Kidney (tissue), 14 donors: ENCODE measurements around the gene GALNT8. TPM values are rescaled to one million over a fixed set of nuclear protein-coding genes. Genes with fewer than 3 reads are reported as not detected.

Experiments used
- DNase-seq, 5 donors: peaks; one replicate each; pipeline ENCODE4 v3.0.0-alpha.2; 2013 to 2020
- FAIRE-seq: peaks from 2 replicates; lab custom pipeline; 2012; peaks lifted over from hg19 to GRCh38; lab: Jason Lieb, UNC
- H3K27ac ChIP-seq, 2 donors: one replicate each; pipeline ENCODE4 v1.7.0; 2013; ENCODE audit warnings: low read depth in 2 of 2, low read length in 2 of 2, inconsistent platforms in 1 of 2
- H3K27me3 ChIP-seq: one replicate; pipeline ENCODE4 v1.7.1; 2013; ENCODE audit warnings: low read length, inconsistent platforms; ENCODE audit not compliant: control insufficient read depth, insufficient read depth
- H3K36me3 ChIP-seq, 3 donors: one replicate each; pipeline versions ENCODE4 v1.7.0 to v1.7.1; 2013; ENCODE audit warnings: low read length in 3 of 3, control low read depth in 1 of 3, inconsistent platforms in 1 of 3; ENCODE audit not compliant: insufficient read depth in 3 of 3, control insufficient read depth in 2 of 3
- H3K4me1 ChIP-seq, 3 donors: one replicate each; pipeline versions ENCODE4 v1.7.0 to v1.7.1; 2013; ENCODE audit warnings: low read length in 3 of 3, inconsistent platforms in 1 of 3, low read depth in 1 of 3; ENCODE audit not compliant: control insufficient read depth in 2 of 3, insufficient read depth in 2 of 3
- H3K4me3 ChIP-seq, 3 donors: one replicate each; pipeline versions ENCODE4 v1.7.0 to v1.8.1; 2013; ENCODE audit warnings: low read length in 3 of 3, control low read depth in 1 of 3, inconsistent platforms in 1 of 3
- H3K9ac ChIP-seq, 3 donors: one replicate each; pipeline versions ENCODE4 v1.7.0 to v1.7.1; 2013; ENCODE audit warnings: low read length in 3 of 3, control low read depth in 1 of 3, inconsistent platforms in 1 of 3
- H3K9me3 ChIP-seq, 3 donors: one replicate each; pipeline versions ENCODE4 v1.7.0 to v1.7.1; 2013; ENCODE audit warnings: low read length in 3 of 3, control low read depth in 1 of 3, inconsistent platforms in 1 of 3; ENCODE audit not compliant: control insufficient read depth in 2 of 3, insufficient read depth in 1 of 3
- intact Hi-C: fragments of 100-400 bp; cut with DNase I; formaldehyde crosslinking; loops from one replicate; pipeline ENCODE4 v1.11.1; 2022
- polyA plus RNA-seq: library from polyadenylated mRNA; stranded (reverse); fragments of 350-450 nt; fragmentation: Illumina TruSeq; extraction: RNeasy Lipid Tissue Mini Kit (QIAGEN cat#74804); gene quantifications from one replicate; pipeline ENCODE4 v1.2.3, GENCODE V29; 2014; ENCODE audit warnings: low read depth, low replicate concordance; ENCODE audit not compliant: insufficient read depth
- total RNA-seq: library from RNA; stranded (reverse); fragmentation: NEBNext Ultra II Directional; extraction: Animal tissue kit (Norgen Biotek cat#: 25700); gene quantifications from one replicate; pipeline ENCODE4 v1.2.1, GENCODE V29; 2021
- TF ChIP-seq, protein P1 (sequence below): IDR thresholded peaks from 3 replicates; pipeline ENCODE4 v1.5.1; 2012; ENCODE audit warnings: mild to moderate bottlenecking, moderate library complexity, borderline replicate concordance; ENCODE audit not compliant: insufficient read depth; ENCODE audit errors: extremely low read depth
- donor health status: control.
- donor health status: control.
- donor health status: control.
- donor health status: control.
- donor health status: control.
- donor health status: DM: yes; HTN: yes; CAD: no.
- donor health status: Normal renal cell carcinoma (clear cell type).

Gene GALNT8
- total and polyA plus RNA-seq, 2 donors from 2014 or later, result 0.25 to 1.4 TPM

DNA sequence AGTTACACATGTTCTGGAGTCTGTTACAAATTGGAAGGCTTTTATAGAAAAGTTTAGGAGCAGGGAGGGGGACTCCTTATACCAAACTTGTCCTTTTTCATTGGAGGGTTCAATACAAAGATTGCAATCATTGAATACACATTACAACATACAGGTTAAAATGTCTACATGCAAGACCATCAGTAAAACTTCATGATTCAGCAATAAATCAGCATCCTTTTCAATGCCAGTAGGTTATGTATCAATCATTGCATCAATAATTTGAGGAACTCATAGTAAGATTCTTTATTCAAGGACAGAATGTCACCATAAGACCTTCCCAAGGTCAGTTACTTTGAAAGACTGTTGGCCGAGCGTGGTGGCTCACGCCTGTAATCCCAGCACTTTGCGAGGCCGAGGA, 16.5 kb upstream of the GALNT8 start:
- no peaks in the 10 kb centered on the region for H3K36me3 ChIP-seq
- no peak overlapping the region for H3K4me3 ChIP-seq
- DNase-seq (no peak), FAIRE-seq (no peak)
- TF ChIP-seq, protein P1, sequence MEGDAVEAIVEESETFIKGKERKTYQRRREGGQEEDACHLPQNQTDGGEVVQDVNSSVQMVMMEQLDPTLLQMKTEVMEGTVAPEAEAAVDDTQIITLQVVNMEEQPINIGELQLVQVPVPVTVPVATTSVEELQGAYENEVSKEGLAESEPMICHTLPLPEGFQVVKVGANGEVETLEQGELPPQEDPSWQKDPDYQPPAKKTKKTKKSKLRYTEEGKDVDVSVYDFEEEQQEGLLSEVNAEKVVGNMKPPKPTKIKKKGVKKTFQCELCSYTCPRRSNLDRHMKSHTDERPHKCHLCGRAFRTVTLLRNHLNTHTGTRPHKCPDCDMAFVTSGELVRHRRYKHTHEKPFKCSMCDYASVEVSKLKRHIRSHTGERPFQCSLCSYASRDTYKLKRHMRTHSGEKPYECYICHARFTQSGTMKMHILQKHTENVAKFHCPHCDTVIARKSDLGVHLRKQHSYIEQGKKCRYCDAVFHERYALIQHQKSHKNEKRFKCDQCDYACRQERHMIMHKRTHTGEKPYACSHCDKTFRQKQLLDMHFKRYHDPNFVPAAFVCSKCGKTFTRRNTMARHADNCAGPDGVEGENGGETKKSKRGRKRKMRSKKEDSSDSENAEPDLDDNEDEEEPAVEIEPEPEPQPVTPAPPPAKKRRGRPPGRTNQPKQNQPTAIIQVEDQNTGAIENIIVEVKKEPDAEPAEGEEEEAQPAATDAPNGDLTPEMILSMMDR, result no peak
- intact Hi-C loops, result no loop called here
- H3K27ac ChIP-seq, result no peak overlapping the region
- H3K4me1 ChIP-seq, result no peaks in the 10 kb centered on the region
- H3K9ac ChIP-seq, result no peak overlapping the region
- no peaks in the 10 kb centered on the region for H3K27me3 ChIP-seq
- H3K9me3 ChIP-seq, result no peaks in the 10 kb centered on the region

DNA sequence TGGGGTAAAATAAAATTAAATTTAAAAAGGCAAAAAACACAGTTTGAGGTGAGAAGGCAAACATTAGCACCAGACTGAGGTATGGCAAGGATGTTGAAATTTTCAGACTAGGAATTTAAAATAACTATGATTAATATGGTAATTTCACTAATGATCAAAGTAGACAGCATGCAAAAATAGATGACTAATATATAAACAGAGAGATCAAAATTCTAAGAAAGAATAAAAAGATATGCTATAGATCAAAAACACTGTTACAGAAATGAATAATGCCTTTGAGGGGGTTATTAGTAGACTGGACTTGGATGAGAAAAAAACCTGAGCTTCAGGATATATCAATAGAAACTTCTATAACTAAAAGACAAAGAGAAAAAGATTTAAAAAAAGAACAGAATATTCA, 14.4 kb upstream of the GALNT8 start:
- no peaks in the 10 kb centered on the region for H3K4me1 ChIP-seq
- no peaks in the 10 kb centered on the region for H3K9me3 ChIP-seq
- DNase-seq, result no peak
- H3K9ac ChIP-seq, result no peak overlapping the region
- H3K36me3 ChIP-seq, result no peaks in the 10 kb centered on the region
- H3K27ac ChIP-seq, result no peak overlapping the region
- no peak for FAIRE-seq
- no peaks in the 10 kb centered on the region for H3K27me3 ChIP-seq
- intact Hi-C loops, result no loop called here
- TF ChIP-seq, protein P1, result no peak
- H3K4me3 ChIP-seq, result no peak overlapping the region

DNA sequence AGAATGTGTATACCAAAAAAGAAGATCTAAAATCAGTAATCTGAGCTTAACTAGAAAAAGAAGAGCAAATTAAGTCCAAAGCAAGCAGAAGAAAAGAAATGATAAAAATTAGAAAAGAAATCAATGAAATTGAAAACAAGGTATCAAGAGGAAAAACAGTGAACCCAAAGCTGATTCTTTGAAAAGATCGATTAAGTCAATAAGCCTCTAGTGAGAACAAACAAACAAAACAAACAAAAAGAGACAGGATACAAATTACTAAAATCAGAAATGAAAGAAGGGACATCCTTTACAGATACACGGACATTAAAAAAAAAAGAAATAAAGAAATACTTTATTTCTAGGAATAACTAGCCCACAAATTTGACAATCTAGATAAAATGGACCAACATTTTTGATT, 12.9 kb upstream of the GALNT8 start:
- no peak for DNase-seq
- Histone ChIP-seq H3K27me3 (no peaks in the 10 kb centered on the region), H3K4me3 (no peak overlapping the region), H3K9me3 (no peaks in the 10 kb centered on the region), H3K27ac (no peak overlapping the region), H3K36me3 (no peaks in the 10 kb centered on the region), H3K4me1 (no peaks in the 10 kb centered on the region), H3K9ac (no peak overlapping the region)
- peak; percentile 38 for FAIRE-seq
- TF ChIP-seq, protein P1, result no peak
- intact Hi-C loops, result no loop called here

DNA sequence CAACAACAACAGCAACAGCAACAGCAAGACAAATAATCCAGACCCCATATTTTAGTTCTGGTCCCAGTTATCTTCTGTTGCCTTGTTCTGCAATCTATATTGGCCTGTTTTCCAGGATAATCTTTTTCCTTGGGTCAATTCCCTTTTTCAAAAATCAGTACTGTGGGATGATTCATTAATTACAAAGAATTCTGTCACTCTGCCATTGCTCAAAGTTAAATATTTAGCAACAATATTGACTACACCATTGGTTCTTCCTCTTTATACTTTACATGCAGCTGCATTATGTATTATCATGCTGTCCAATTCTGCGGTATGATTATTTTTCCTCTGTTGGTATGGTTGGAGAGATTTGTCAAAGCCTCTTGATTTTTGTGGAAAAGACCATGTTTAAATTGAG, 10.1 kb upstream of the GALNT8 start:
- Histone ChIP-seq H3K4me1 (no peaks in the 10 kb centered on the region), H3K36me3 (no peaks in the 10 kb centered on the region), H3K9me3 (no peaks in the 10 kb centered on the region), H3K27me3 (no peaks in the 10 kb centered on the region), H3K4me3 (no peak overlapping the region), H3K27ac (no peak overlapping the region), H3K9ac (no peak overlapping the region)
- no peak for DNase-seq
- no peak for FAIRE-seq
- TF ChIP-seq, protein P1, result no peak
- intact Hi-C loops, result no loop called here
